HG02623 (cell line): Measurements from ENCODE around the gene EPHA5.

Experiments
- ATAC-seq: cut with Tn5 transposase; IDR thresholded peaks from one replicate; pipeline ENCODE4 v1.9.1; 2021; ENCODE audit warnings: moderate library complexity; ENCODE audit not compliant: unreplicated experiment

EPHA5 gene

GRCh38 chr4:65635051-65635821, 35.1 kb downstream of the EPHA5 start:
- ATAC-seq, result no peak

DNA sequence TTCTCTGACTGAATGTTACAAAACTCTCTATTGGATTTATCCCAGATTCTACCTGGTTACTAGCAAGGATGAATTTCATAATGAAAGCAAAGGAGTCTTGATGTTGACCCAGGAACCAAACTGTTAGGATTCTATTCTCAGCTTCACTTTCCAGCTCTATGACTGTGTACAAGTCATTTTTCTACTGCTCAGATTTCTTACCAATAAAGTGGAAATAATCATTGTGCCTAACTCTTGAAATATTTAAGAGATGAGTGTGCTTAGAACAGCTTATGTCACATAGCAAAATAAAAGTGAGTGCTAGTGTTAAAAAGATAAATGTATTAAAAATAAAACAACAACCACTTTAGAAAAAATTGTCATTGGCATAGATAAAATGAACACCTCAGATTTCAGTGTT, 45.6 kb downstream of the EPHA5 start:
- ATAC-seq, result no peak

DNA sequence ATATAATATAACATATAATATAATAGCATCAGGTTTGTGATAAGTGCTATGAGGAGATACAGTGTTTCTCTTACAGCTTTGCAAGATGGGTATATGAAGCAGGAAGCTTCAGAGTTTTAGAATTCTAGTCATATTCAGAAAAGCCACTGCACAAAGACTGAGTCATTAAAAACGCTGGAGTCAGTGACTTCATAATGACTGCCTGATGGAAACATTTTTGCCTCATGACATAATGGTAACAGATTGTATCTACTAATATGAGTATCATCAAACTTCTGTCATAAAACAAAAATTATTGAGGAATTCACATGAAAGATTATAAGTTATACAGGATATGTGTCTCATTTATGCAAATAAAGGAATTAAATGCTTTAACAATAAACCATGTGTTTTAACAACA, 46.8 kb downstream of the EPHA5 start:
- ATAC-seq, result no peak

GRCh38 chr4:65617416-65617815, 52.9 kb downstream of the EPHA5 start:
- no peak for ATAC-seq

GRCh38 chr4:65604515-65604914, 65.8 kb downstream of the EPHA5 start:
- no peak for ATAC-seq

DNA sequence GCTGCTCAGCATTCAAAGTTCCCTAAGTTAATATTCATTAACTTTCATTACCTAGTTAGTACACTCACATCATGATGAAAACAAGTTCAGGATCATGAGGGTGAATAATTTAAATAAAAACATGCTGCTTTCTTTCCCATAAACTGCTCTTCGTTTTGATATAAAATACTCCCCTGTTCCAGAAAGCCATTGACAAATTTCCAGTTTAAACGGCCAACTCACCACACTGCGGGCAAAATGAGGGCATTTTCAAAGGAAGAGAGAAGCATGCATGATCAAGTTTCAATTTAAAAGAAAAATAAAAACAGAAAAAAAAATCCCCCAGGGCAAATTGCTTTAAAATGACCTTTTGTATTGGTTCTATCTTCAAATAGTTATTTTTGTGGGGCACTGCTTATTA, 69.6 kb downstream of the EPHA5 start:
- no peak for ATAC-seq

- ATAC-seq, result no peak
Observed at GRCh38 chr4:65599340-65599739, 70.9 kb downstream of the EPHA5 start.

DNA sequence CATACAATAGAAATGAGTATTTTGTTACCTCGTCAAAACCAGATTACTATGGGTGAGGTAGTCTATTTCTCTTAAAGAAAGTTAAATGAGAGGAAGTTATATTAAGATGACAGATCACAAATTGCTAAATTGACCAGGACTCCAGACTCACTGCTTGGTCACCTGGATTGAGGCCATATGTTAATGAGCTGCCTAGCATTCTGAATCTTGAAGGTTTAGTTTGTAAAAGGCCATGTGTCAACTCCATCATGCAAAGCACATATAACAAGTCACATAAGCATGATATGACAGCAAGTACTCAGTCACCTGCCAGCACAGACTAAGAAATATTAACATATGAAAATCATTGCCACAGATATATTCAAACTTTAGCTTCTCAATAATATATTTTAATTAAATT, 72.6 kb downstream of the EPHA5 start:
- ATAC-seq, result no peak

- no peak for ATAC-seq
Observed at GRCh38 chr4:65592089-65592488, 78.2 kb downstream of the EPHA5 start.

GRCh38 chr4:65589921-65590320, 80.4 kb downstream of the EPHA5 start:
- ATAC-seq, result no peak

- ATAC-seq, result no peak
Observed at GRCh38 chr4:65589331-65589730, 81.0 kb downstream of the EPHA5 start.

- ATAC-seq, result no peak
Observed at GRCh38 chr4:65580551-65580950, 89.7 kb downstream of the EPHA5 start.

DNA sequence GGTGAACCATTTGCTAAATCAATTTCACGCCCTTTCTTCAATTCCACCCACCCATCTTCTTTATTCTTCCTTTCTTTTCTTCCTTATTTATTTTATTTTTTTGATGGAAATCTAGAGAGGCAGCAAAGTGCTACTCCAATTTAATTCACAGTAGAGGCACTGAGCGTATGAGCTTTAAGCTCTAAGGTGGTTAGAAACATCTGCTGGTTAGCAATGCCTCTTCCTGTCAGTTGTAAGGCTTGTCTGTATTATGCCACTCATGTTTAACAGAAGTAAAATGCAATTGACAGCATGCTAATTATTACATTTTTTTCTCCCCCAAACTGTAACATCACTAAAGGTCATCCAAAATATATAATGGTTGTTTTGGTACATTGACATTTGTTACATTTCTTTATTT, 103.8 kb downstream of the EPHA5 start:
- no peak for ATAC-seq

DNA sequence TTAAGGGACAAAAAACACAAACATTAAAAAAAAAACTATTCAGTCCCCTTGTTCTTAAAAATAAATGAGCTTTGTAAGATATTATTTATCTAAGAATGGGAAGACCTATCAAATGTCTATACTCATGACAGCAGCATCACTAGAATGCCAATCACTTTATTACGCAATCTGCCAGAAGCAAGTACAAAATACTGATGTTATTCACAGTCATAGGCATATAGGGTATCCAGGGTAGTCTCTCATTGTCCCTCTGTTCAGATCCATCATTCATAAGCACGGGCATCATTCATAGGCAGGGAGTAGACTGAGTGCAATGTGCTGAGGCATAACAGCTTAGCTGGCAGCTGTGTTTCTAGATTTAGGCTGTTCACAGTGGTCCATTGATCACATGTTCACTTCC, 109.1 kb downstream of the EPHA5 start:
- ATAC-seq, result no peak

DNA sequence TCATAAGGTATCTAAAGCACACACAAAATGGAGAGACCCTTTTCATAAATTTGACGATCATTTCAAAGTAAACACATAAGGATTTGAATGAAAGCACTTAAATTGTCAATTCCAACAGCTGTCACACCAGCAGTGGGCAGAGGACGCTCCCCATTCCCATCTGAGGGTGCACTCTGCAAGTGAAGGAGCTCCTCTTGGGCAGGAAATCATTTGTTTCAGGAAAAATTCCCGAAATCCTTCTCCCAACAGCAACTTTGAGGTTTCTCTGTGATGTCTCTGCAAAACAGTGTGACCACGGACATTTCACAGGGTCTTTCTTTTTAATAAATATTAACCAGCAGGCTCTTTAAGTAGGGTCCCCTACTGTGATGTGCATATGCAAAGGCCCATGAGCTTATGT, 111.0 kb downstream of the EPHA5 start:
- ATAC-seq, result no peak

DNA sequence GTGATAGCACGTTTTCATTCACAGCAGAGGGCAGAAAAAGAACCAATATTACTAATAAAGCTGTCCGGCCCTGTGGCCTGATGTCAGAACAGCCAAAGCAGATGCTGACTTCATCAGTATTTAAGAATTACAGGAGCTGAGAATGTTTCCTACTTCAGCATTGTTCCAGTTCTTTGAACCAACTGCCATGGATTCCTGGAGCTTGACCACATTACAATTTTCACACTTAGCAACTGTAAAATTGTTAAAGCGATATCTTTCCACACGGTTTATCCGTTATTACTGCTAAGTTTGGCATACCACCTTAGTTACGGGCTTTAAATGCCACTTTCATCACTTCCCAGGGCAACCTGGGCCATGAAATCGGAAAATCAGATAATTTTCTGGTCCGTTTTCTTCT, 118.2 kb downstream of the EPHA5 start:
- no peak for ATAC-seq

- ATAC-seq, result no peak
Observed at GRCh38 chr4:65550500-65550899, 119.8 kb downstream of the EPHA5 start.

DNA sequence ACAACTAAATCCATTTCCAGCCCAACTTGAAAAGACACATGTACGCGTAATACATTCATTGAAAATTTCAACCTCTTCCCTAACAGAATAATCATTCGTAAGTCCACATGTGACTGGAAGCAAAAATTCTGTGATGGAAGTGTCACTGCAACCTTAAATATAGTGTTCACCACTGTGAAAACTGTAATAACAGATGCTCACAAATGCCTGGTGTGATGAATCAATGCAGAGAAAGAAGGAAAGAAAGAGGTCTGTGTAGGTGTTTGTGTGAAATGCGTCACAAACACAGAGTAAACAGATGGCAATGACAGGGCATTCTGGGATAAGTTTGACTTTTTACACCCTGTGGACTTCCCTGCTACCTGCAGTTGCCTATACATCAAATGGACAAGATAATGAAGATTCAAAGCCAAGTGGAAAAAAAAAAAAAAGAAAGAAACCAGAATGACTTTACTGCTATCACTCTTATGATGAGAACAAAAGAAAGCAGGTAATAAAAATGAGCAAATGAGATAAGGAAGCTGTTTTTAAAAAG, 123.3 kb downstream of the EPHA5 start:
- ATAC-seq, result no peak

GRCh38 chr4:65538571-65538970, 131.7 kb downstream of the EPHA5 start:
- ATAC-seq, result no peak

GRCh38 chr4:65535113-65535512, 135.2 kb downstream of the EPHA5 start:
- ATAC-seq, result no peak

DNA sequence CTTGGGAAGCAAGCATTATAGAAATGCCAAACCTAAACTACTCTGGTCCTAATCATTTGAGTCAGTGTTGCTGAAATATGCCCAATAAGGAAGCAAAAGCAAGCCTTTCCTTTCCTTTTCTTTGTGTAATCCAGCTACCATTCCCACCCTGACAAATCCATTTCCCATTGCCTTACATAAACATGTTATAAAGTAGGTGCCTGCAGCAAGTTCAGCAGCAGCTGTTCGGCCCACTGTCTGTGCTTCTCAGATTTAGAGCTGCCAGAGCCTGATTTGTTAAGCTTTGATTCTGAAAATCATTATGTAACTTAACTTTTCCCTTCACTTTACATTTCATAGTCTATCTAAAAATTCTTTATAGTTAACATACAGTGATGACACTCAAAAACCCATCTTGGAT, 148.6 kb downstream of the EPHA5 start:
- no peak for ATAC-seq

- ATAC-seq, result no peak
Observed at GRCh38 chr4:65515646-65516045, 154.6 kb downstream of the EPHA5 start.

DNA sequence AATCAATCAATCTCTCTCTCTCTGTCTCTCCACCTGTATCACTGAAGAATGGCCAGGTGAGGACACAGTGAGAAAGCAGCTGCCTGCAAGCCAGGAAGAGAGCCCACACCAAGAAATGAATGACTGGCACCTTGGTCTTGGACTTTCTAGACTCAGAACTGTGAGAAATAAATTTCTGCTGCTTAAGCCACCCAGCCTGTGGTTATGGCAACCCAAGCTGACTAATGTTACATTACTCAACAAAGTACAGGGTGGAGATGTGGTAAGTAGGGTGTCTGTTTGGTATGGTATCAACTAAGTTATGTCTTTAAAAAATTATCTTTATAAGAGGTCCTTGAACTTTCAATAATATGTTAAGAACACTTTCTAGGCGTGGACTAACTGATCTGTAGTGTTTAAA, 159.3 kb downstream of the EPHA5 start:
- ATAC-seq, result no peak
